GM18526 (cell line): Measurements from ENCODE around the gene KLHL21.

Experiments
- POLR2A ChIP-seq: IDR thresholded peaks from 3 replicates; pipeline ENCODE4 v1.6.1; 2011; ENCODE audit not compliant: insufficient read length; ENCODE audit errors: extremely low read depth

The KLHL21 gene

DNA sequence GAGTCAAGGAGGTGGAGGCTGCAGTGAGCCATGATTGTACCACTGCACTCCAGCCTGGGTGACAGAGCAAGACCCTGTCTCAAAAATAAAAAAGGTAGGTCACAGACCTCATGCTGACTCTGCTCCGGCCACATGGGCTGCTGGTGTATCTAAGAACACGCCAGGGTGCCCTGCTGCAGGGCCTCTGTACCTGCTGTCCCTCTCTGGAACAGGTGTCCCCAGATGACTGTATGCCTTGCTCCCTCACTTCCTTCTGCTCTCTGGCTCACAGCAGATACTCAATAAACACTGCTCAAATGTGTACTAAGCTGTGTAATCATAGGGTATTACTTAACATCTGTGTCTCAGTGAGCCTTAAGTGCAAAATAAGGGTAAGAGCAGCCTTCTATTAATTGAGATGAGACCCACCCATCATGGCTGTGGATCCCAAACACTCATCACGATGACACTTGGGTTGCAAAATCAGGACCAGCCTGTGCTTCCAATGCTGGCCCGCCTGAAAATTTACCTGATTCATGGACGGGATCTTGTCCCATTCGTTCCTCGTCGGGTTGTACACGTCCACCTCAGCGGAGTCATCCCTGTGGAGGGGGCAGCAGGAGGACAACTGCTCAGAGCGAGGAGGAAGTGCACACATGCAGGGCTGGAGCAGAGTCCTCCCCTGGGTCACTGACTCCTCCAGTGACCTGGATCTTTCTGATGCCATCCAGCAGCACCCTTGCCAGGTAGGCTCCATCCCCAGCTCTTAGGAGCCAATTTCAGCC, 7.5 kb downstream of the KLHL21 start:
- no peak for TF ChIP-seq POLR2A

DNA sequence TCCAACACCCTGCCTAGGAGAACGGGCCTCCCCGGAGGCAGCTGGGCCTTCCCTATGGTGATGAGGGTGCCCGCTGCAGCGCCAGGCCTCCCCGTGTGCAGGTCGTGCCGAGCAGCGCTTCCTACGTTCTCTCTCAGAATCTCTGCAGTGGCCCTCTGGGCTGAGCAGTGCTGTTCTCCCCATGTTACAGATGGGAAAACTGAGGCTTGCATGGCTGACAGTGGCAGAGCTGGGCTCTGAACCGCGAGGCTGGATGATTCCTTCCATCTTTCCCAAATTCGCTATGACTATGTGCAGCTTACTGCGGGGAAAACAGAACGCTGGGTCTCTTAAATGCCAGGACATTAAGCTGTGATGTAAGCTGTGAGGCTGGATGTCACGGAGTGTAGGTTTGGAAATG, 8.9 kb downstream of the KLHL21 start:
- no peak for TF ChIP-seq POLR2A

DNA sequence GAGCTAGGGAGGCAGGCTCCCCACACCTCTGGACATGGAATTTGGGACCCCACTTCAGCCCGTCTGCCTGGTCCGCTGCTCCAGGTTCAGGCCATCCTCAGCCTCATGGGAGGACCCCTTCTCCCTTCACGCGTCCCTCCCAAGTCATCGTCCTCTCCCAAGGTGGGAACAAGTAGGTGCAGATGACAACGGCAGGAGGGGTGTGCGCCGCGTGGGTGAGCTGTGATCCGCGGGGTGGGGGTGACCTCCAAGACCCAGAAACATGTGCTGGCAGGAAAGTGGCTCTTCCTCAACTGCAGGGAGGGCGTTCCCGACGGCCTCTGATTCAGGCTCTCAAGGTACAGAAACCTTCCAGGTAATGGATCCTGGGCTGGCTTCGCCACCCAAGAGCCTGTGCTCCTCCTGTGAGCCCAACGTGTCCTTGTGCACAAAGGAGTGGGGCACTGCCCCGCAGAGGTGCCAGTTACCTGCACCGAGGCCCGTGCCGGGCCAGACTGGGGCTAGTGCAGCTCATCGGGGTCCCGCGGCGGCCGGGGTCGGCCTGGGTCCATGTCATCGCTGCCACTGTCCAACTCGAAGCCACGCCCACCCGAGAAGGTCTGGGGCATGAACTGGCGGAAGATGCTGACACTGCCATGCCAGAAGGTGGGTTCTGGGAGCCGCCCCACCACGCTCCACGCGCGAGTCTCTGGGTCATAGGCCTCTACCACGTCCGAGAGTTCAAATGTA, 9.6 kb downstream of the KLHL21 start:
- TF ChIP-seq POLR2A: no peak

DNA sequence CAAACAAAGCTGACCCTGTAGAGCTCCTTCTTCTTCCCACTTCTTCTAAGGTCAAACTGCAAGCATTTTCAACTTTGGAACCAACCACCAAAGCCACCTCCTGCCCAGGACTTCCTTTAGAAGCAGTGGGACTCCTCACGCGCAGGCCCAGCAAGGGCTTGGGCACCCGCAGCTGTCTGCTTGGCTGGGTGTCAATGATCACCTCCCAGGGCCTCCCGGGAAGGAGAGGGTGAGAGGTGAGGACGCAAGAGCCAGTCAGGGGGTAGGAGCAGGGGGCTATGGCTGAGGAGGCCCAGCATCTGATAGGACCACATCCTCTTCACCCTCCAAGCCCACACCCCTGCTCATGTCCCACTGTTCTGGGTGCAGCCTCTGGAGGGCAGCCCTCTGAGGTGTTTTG, 10.2 kb downstream of the KLHL21 start:
- no peak for TF ChIP-seq POLR2A

DNA sequence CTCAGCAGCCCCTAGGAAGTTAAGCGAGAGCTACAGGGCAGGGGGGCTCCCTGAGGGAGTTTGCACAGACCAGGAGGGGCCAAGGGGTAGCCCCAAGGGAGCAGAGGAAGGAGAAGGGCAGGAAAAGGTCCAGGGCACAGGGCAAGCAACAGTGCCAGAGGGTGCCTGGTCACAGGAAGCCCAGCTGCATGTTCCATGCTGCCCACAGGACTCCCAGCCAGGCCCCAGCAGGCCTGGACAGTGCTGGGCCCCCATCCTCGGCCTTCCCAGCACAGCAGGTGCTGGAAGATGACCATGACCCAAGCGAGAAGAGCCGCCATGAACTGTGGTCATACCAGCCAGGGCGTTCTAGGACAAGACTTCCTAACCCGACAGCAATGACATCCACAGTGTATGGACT, 11.0 kb downstream of the KLHL21 start:
- no peak for TF ChIP-seq POLR2A

DNA sequence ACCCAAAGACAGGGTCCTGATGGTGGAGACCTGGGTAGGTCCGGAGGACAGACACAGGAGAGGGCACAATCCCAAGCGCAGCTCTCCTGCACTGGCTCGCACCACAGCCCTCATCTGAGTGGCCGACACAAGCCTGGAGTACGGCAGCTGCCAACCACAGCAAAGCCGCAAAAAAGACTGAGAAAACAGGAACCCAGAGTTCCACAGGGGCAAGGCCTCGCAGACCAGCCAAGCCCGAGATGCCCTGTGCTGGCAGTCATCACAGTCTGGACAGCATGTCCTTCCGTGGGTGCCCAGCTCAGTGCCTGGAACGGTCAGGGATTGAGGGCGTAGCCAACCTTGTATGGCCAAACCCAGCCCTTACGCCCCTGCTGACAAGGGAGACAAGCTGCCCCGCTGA, 11.4 kb downstream of the KLHL21 start:
- TF ChIP-seq POLR2A: no peak

DNA sequence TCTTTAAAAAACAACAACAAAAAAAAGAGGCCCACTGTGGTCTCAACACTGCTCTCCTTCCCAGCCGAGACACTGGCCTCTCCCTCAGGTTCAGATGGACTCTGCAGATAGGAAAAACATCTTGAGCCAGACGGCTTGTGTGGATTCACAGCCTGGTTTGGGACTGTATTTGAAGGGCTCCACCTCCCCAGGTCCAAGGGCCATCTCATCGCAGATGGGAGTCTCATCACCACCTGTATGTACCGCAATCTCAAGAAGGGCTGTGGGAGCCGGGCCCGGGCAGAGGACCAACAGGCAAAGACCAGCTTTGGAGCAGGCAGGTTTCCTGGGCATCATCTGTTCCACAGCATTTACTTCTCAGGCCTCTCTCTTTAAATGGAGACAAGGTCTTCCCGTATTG, 12.6 kb downstream of the KLHL21 start:
- no peak for TF ChIP-seq POLR2A

DNA sequence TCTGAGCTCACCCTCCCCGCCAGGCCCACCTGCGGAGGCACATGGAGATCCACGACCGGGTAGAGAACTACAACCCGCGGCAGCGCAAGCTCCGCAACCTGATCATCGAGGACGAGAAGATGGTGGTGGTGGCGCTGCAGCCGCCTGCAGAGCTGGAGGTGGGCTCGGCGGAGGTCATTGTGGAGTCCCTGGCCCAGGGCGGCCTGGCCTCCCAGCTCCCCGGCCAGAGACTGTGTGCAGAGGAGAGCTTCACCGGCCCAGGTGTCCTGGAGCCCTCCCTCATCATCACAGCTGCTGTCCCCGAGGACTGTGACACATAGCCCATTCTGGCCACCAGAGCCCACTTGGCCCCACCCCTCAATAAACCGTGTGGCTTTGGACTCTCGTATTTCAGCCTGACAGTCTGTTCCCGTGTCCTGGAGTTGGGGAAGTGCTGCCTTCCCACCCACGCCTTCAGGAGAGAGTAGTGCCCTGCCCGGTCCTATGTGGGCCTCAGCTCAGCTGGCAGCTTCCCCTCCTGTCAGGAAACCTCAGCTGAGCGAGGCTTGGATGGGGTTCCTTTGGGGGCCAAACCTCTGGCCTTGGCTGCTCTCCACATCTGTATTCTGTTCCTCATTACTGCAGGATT, 13.7 kb downstream of the KLHL21 start:
- no peak for TF ChIP-seq POLR2A

DNA sequence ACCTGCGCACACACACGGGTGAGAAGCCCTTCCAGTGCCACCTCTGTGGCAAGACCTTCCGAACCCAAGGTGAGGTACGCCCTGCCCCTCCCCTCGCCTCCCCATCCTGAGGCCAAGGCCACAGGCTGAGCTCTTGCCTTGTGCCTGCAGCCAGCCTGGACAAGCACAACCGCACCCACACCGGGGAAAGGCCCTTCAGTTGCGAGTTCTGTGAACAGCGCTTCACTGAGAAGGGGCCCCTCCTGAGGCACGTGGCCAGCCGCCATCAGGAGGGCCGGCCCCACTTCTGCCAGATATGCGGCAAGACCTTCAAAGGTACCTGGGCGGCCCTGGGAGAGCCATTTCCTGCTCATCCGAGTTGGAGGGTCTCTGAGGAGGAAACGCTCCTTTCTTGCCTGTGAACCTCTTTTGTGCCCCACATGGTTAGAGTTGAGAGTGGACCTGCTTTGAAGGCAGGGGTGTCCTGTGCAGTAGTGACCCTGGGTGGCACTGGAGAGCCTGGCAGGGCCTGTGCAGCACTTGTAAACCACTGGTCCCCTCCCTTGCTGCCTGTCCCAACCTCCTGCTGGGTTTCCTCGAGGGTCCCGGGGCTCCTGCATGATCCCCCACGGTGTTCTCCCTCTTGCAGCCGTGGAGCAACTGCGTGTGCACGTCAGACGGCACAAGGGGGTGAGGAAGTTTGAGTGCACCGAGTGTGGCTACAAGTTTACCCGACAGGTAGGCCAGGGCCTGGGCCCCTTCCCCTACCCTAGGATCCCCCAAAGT, 14.4 kb downstream of the KLHL21 start:
- TF ChIP-seq POLR2A: no peak

DNA sequence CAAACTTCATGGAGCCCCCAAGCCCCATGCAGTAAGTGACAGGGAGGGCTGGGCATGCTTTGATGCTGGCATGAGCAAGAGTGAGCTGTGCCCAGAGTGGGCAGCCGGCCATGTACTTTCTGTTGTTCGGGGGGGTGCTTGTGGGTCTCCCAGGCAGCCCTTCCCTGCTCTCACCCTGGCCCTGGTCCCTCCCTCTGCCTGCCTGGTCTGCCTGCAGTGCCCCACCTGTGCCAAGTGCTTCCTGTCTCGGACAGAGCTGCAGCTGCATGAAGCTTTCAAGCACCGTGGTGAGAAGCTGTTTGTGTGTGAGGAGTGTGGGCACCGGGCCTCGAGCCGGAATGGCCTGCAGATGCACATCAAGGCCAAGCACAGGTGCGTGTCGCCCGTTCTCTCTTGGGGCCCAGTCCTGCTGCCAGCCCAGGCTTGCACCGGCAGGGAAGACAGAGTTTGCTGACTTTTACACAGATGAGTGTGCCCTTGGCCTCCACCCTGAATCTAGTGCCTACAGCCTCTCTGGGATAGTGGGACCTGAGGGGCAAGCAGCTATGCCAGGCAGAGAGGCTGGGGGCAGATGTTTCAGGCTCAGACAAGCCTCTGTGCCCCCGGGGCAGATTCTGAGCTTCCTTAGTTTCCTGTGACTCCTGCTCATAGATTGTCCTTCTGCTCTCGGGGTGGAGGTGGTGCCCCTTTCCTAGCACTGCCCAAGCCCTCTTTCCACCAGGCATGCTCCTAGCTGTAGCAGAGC, 15.2 kb downstream of the KLHL21 start:
- no peak for TF ChIP-seq POLR2A

DNA sequence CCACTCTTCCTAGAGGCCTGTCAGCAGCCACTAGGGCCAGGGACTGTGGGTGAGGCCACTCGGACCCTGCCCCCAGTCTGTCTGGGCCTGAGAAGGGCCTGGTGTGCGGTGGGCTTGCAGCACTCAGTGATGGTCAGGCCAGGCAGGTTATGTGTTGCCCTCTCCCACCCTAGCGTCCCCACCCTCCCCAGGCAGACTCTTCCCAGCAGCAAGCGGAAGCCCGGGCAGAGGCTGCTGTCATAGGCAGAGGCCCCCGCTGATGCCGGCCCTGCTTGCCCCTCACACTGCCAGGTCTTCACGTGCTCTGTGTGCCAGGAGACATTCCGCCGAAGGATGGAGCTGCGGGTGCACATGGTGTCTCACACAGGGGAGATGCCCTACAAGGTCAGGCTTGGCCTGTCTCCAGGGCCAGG, 16.3 kb downstream of the KLHL21 start:
- TF ChIP-seq POLR2A: no peak

DNA sequence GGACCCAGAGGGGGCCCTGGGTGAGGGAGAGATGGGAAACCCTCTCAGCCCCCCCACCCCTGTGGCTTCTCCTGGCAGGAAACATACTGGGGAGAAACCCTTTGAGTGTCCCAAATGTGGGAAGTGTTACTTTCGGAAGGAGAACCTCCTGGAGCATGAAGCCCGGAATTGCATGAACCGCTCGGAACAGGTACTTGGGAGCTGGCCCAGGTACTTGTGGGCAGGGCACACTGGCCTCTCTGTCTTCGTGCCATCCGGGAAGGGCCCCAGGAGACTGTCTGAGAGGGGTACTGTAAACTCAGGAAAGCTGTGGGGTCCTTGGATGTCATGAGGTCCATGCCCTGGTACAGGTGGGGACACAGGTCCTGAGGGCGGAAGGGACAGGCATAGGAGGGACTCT, 16.8 kb downstream of the KLHL21 start:
- TF ChIP-seq POLR2A: no peak

DNA sequence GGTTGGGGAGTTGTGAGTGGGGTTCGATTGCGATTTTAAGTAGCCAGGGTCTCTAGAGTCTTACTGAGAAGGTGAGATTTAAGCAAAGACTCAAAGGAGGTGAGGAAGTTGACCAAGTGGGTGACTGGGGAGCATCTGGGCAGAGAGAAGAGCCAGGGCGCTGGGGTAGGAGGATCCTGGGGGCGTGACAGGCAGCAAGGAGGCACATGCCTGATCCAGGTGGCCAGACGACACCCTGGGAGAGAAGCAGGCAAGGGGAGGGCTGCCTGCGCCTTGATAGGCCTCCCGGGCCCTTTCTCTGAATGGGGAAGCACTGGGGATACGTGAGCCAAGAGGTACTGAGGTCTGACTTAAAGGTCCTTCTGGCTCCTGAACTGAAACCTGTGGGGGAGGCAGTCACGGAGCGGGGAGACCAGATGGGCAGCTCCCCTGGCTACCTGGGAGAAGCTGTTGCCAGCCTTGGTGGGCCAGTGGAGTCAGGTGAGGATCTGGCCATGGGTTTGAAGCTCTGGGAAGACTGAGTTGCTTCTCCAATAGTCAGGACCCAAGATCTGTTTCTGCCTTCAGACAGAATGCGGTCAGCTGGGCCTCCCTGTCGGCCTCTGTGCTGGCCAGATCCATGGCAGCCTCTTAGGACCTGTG, 17.5 kb downstream of the KLHL21 start:
- no peak for TF ChIP-seq POLR2A
